OCI-LY7 (cell line): ENCODE data around the gene S100A6. TPM values are rescaled to one million over a fixed set of nuclear protein-coding genes. Genes with fewer than 3 reads are reported as not detected.

Experiments used
- BruUV-seq: library from RNA; stranded (reverse); fragments of 400-500 nt; replicated peaks from 2 replicates; lab custom pipeline; 2021; lab: Mats Ljungman, UMichigan
- CTCF ChIA-PET: fragments of 300-600 bp; sonication (Branson Sonifier 250); formaldehyde crosslinking; loops from one replicate; lab custom pipeline; 2022; ENCODE audit warnings: antibody characterized with exemption; ENCODE audit not compliant: unreplicated experiment; lab: Charles Lee
- POLR2A ChIA-PET: fragments of 300-600 bp; sonication (Branson Sonifier 250); formaldehyde crosslinking; loops from one replicate; lab custom pipeline; 2022; ENCODE audit warnings: antibody characterized with exemption; lab: Charles Lee
- DNase-seq: peaks from one replicate; pipeline ENCODE4 v3.0.0-alpha.2; 2015; ENCODE audit warnings: low spot score
- H2AFZ ChIP-seq: fragments of 200-600 bp; sonication (generic), shearing (Covaris generic); 2 replicates; pipeline ENCODE4 v1.6.1; 2014; ENCODE audit warnings: mild to moderate bottlenecking, antibody characterized with exemption, low read length, moderate library complexity
- H3K27ac ChIP-seq: fragments of 200-600 bp; sonication (generic); 2 replicates; pipeline ENCODE4 v1.5.1; 2014; ENCODE audit warnings: mixed run types, low read depth, mild to moderate bottlenecking, moderate library complexity, low read length, inconsistent platforms; ENCODE audit not compliant: poor library complexity, severe bottlenecking
- H3K36me3 ChIP-seq: fragments of 200-600 bp; sonication (generic); 2 replicates; pipeline ENCODE4 v1.6.1; 2014; ENCODE audit warnings: mild to moderate bottlenecking, antibody characterized with exemption, low read length, moderate library complexity, mixed read lengths; ENCODE audit not compliant: insufficient read depth
- H3K4me1 ChIP-seq: fragments of 200-600 bp; sonication (generic); 2 replicates; pipeline ENCODE4 v1.5.1; 2014; ENCODE audit warnings: mild to moderate bottlenecking, low read length; ENCODE audit not compliant: insufficient read depth, poor library complexity, severe bottlenecking
- H3K4me2 ChIP-seq: fragments of 200-600 bp; sonication (generic); 2 replicates; pipeline ENCODE4 v1.6.1; 2014; ENCODE audit warnings: mild to moderate bottlenecking, low read length
- H3K4me3 ChIP-seq: fragments of 200-600 bp; sonication (generic); 2 replicates; pipeline ENCODE4 v1.5.1; 2014; ENCODE audit warnings: mild to moderate bottlenecking, low read depth, low read length; ENCODE audit not compliant: poor library complexity, severe bottlenecking
- H3K79me2 ChIP-seq: fragments of 200-600 bp; sonication (generic); 2 replicates; pipeline ENCODE4 v1.6.1; 2016; ENCODE audit warnings: low read depth, mild to moderate bottlenecking, low read length, moderate library complexity, mixed read lengths; ENCODE audit not compliant: insufficient read depth
- H3K9me2 ChIP-seq: fragments of 200-600 bp; sonication (generic); 2 replicates; pipeline ENCODE4 v1.6.1; 2016; ENCODE audit warnings: mild to moderate bottlenecking, low read length, mixed read lengths; ENCODE audit not compliant: insufficient read depth
- H3K9me3 ChIP-seq: fragments of 200-600 bp; sonication (generic); 2 replicates; pipeline ENCODE4 v1.6.1; 2014; ENCODE audit warnings: mild to moderate bottlenecking, mixed run types, low read length, mixed read lengths
- H4K20me1 ChIP-seq: fragments of 200-600 bp; sonication (generic); 2 replicates; pipeline ENCODE4 v1.6.1; 2014; ENCODE audit warnings: mild to moderate bottlenecking, antibody characterized with exemption, low read length, moderate library complexity, mixed read lengths; ENCODE audit not compliant: insufficient read depth
- CTCF ChIP-seq: fragments of 200-600 bp; sonication (generic); conservative IDR thresholded peaks from 2 replicates; pipeline ENCODE4 v1.5.1; 2014; ENCODE audit warnings: mild to moderate bottlenecking, antibody characterized with exemption, low read length, moderate library complexity, mixed read lengths
- EZH2phosphoT487 ChIP-seq: fragments of 200-600 bp; sonication (generic); IDR thresholded peaks from 2 replicates; pipeline ENCODE4 v1.6.1; 2018; ENCODE audit warnings: low read depth, borderline replicate concordance, mild to moderate bottlenecking, mixed run types, antibody characterized with exemption, low read length, moderate library complexity, mixed read lengths
- intact Hi-C: fragments of 100-400 bp; cut with micrococcal nuclease; formaldehyde crosslinking; loops from one replicate; pipeline ENCODE4 v1.10.0; 2022; ENCODE audit not compliant: unreplicated experiment
- total RNA-seq, 2 experiments: library from RNA; depleted of rRNA in 1 of 2; stranded (reverse); fragments of >200 nt in 1 of 2; shearing (Covaris generic) in 1 of 2; gene quantifications; 2 replicates each; pipeline ENCODE4 v1.2.3, GENCODE V29; 2014 to 2022

The S100A6 gene
- total RNA-seq, 2 experiments from 2014 or later: not detected

GRCh38 chr1:153539395-153540093, 3.8 kb upstream of the S100A6 start:
- TF ChIP-seq EZH2phosphoT487 (no peak), CTCF (no peak)
- no peaks in the 10 kb centered on the region for H3K9me3 ChIP-seq
- no peaks in the 10 kb centered on the region for H4K20me1 ChIP-seq
- H2AFZ ChIP-seq: no peak overlapping the region
- CTCF ChIA-PET: no interaction called here
- H3K4me2 ChIP-seq: no peak overlapping the region
- H3K36me3 ChIP-seq: no peaks in the 10 kb centered on the region
- H3K4me3 ChIP-seq: no peak overlapping the region
- H3K27ac ChIP-seq: no peak overlapping the region
- H3K4me1 ChIP-seq: peaks cover under 1% of the 10 kb centered on the region
- no TSS peak for BruUV-seq
- intact Hi-C loops: no loop called here
- POLR2A ChIA-PET: no interaction called here
- DNase-seq: no peak
- H3K9me2 ChIP-seq: no peaks in the 10 kb centered on the region
- H3K79me2 ChIP-seq: no peaks in the 10 kb centered on the region

GRCh38 chr1:153538315-153538821, 2.6 kb upstream of the S100A6 start:
- POLR2A ChIA-PET: no interaction called here
- Histone ChIP-seq H3K79me2 (no peaks in the 10 kb centered on the region), H3K9me3 (no peaks in the 10 kb centered on the region), H4K20me1 (no peaks in the 10 kb centered on the region), H3K4me2 (no peak overlapping the region), H2AFZ (no peak overlapping the region), H3K9me2 (no peaks in the 10 kb centered on the region), H3K27ac (no peak overlapping the region), H3K36me3 (no peaks in the 10 kb centered on the region), H3K4me1 (no peaks in the 10 kb centered on the region), H3K4me3 (no peak overlapping the region)
- no peak for DNase-seq
- intact Hi-C loops: no loop called here
- no TSS peak for BruUV-seq
- CTCF ChIA-PET: no interaction called here
- no peak for TF ChIP-seq EZH2phosphoT487
- no peak for TF ChIP-seq CTCF

- H3K27ac ChIP-seq: no peak overlapping the region
- H4K20me1 ChIP-seq: no peaks in the 10 kb centered on the region
- DNase-seq: no peak
- TF ChIP-seq EZH2phosphoT487: no peak
- TF ChIP-seq CTCF: no peak
- no peaks in the 10 kb centered on the region for H3K4me1 ChIP-seq
- no peaks in the 10 kb centered on the region for H3K36me3 ChIP-seq
- H2AFZ ChIP-seq: no peak overlapping the region
- no peaks in the 10 kb centered on the region for H3K9me2 ChIP-seq
- no peak overlapping the region for H3K4me2 ChIP-seq
- intact Hi-C loops: no loop called here
- ChIA-PET CTCF (no interaction called here), POLR2A (no interaction called here)
- no peak overlapping the region for H3K4me3 ChIP-seq
- no TSS peak for BruUV-seq
- H3K79me2 ChIP-seq: no peaks in the 10 kb centered on the region
- H3K9me3 ChIP-seq: no peaks in the 10 kb centered on the region
Measured at GRCh38 chr1:153537376-153537730, 1.6 kb upstream of the S100A6 start.
